Right atrium auricular region (tissue), 2 donors: Measurements from ENCODE around the gene AP3S2. TPM values are rescaled to one million over a fixed set of nuclear protein-coding genes. Genes with fewer than 3 reads are reported as not detected.
"Not testable (repeated sequence)": the region's sequence is repeated elsewhere in the genome, so short reads cannot be mapped to it uniquely, and the experiment has no call there.

Experiments
- DNase-seq: peaks from one replicate; pipeline ENCODE4 v3.0.0-alpha.2; 2019; ENCODE audit warnings: low spot score
- H3K27ac ChIP-seq, 2 donors: fragments of 200-600 bp; sonication (generic); 1 replicate in 1 of 2; 2 replicates in 1 of 2; pipeline ENCODE4 v1.5.1; 2016 to 2019
- H3K27me3 ChIP-seq, 2 donors: fragments of 200-600 bp; sonication (generic); one replicate each; pipeline versions ENCODE4 v1.5.1 to v1.6.0; 2017 to 2019
- H3K36me3 ChIP-seq: fragments of 200-600 bp; sonication (generic); one replicate; pipeline ENCODE4 v1.5.1; 2016
- H3K4me1 ChIP-seq, 2 donors: fragments of 200-600 bp; sonication (generic); one replicate each; pipeline versions ENCODE4 v1.5.1 to v1.6.0; 2017 to 2019
- H3K4me3 ChIP-seq, 2 donors: fragments of 200-600 bp; sonication (generic); 1 replicate in 1 of 2; 2 replicates in 1 of 2; pipeline ENCODE4 v1.5.1; 2017 to 2019; ENCODE audit warnings: mild to moderate bottlenecking in 1 of 2, moderate library complexity in 1 of 2
- H3K9me3 ChIP-seq, 2 donors: fragments of 200-600 bp; sonication (generic); one replicate each; pipeline ENCODE4 v1.5.1; 2019
- CTCF ChIP-seq, 2 donors: fragments of 200-600 bp; sonication (generic); IDR thresholded peaks; one replicate each; pipeline ENCODE4 v1.5.1; 2019; ENCODE audit warnings: antibody characterized with exemption in 2 of 2
- total RNA-seq, 2 donors: library from RNA; depleted of rRNA; stranded (reverse); fragments of >200 nt; gene quantifications; one replicate each; pipeline ENCODE4 v1.1.0, GENCODE V29; 2016

The AP3S2 gene
- total RNA-seq, 2 donors from 2014 or later, result 42.1 to 65.9 TPM

GRCh38 chr15:89860431-89860830, 33.4 kb downstream of the AP3S2 start:
- no peak overlapping the region for H3K27ac ChIP-seq
- H3K27me3 ChIP-seq, result no peaks in the 10 kb centered on the region
- H3K36me3 ChIP-seq, result peaks cover 36% of the 10 kb centered on the region
- no peak for DNase-seq
- H3K4me1 ChIP-seq, result no peaks in the 10 kb centered on the region
- no peak for TF ChIP-seq CTCF (IDR thresholded peaks at IDR 0.05)
- H3K9me3 ChIP-seq, result no peaks in the 10 kb centered on the region
- no peak overlapping the region for H3K4me3 ChIP-seq

GRCh38 chr15:89858661-89859458, 34.9 kb downstream of the AP3S2 start:
- H3K36me3 ChIP-seq, result peaks cover 31% of the 10 kb centered on the region
- H3K4me1 ChIP-seq, result no peaks in the 10 kb centered on the region
- no peak overlapping the region for H3K4me3 ChIP-seq
- no peak overlapping the region for H3K27ac ChIP-seq
- no peaks in the 10 kb centered on the region for H3K27me3 ChIP-seq
- no peak for DNase-seq
- H3K9me3 ChIP-seq, result no peaks in the 10 kb centered on the region
- TF ChIP-seq CTCF (IDR thresholded peaks at IDR 0.05), result no peak

DNA sequence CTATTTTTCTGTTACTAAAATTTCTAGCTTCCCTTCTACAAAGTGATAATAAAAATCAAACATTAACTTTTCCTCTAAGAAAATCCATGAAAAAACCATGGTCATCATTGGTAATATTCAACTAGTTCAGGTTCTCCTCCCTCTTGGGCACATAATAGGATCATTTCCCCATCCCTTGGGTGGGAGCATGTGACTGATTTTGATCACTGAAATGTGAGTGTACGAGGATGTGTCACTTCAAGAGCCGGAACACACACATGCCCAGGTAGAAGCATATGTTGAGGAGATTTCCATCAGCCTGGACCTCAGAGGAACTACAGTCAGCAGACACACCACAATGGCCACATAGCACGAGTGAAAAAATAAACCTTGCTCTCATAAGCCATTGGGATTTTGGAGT, 36.1 kb downstream of the AP3S2 start:
- peaks cover 24% of the 10 kb centered on the region for H3K36me3 ChIP-seq

GRCh38 chr15:89855948-89856347, 37.8 kb downstream of the AP3S2 start:
- no peak for DNase-seq
- Histone ChIP-seq H3K9me3 (no peaks in the 10 kb centered on the region), H3K4me3 (no peak overlapping the region), H3K4me1 (peaks cover 0 to 9% of the 10 kb centered on the region in 2 donors), H3K36me3 (peaks cover 27% of the 10 kb centered on the region), H3K27ac (no peak overlapping the region), H3K27me3 (no peaks in the 10 kb centered on the region)
- no peak for TF ChIP-seq CTCF (IDR thresholded peaks at IDR 0.05)

More for the DNA sequence above, 36.1 kb downstream of the AP3S2 start:
- TF ChIP-seq CTCF (IDR thresholded peaks at IDR 0.05), result no peak
- DNase-seq, result no peak
- H3K27me3 ChIP-seq, result no peaks in the 10 kb centered on the region
- H3K27ac ChIP-seq, result no peak overlapping the region
- peaks cover 0 to 3% of the 10 kb centered on the region in 2 donors for H3K4me1 ChIP-seq
- H3K9me3 ChIP-seq, result no peaks in the 10 kb centered on the region
- H3K4me3 ChIP-seq, result no peak overlapping the region

DNA sequence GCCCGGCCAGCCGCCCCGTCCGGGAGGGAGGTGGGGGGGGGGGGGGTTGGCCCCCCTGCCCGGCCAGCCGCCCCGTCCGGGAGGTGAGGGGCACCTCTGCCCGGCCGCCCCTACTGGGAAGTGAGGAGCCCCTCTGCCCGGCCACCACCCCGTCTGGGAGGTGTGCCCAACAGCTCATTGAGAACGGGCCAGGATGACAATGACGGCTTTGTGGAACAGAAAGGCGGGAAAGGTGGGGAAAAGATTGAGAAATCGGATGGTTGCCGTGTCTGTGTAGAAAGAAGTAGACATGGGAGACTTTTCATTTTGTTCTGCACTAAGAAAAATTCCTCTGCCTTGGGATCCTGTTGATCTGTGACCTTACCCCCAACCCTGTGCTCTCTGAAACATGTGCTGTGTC, 38.9 kb downstream of the AP3S2 start:
- not testable (repeated sequence) for DNase-seq, H3K9me3 ChIP-seq, H3K27ac ChIP-seq, H3K4me1 ChIP-seq, H3K27me3 ChIP-seq, H3K4me3 ChIP-seq
- peaks cover 16% of the 10 kb centered on the region for H3K36me3 ChIP-seq

DNA sequence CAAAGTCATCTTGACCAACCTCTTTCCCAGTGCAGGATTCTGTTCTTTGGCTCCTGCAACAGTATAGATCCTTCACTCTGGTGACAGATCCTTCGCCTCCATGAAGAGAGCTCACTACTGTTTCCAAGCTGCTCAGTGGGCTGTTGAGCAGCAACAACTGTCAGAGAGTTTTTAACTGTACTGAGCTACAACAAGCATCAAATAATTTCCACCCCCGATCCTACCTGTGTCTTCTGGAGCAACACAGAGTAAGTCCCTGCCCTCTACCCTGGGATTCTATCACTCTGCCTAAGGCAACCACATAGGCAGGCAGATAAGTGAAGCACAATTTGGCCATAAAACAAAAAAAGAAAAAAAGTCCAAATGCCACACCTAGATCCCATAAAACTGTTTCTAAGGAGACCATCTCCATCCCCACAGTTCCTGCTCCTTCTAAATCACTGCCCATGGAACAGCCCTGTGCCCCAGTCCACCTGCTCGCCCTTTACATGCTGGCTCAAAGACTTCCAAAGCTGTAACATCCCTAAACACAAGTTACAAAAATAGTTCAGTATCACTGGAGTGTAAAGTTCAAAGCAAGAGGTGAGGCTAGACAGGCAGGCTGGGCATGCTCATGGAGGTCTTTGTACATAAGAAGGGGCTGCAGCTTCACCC, 41.3 kb downstream of the AP3S2 start:
- no peak for TF ChIP-seq CTCF (IDR thresholded peaks at IDR 0.05)
- DNase-seq, result no peak
- no peak overlapping the region for H3K4me3 ChIP-seq
- no peaks in the 10 kb centered on the region for H3K9me3 ChIP-seq
- H3K27ac ChIP-seq, result no peak overlapping the region
- peaks cover 11% of the 10 kb centered on the region for H3K36me3 ChIP-seq
- peaks cover 0 to 9% of the 10 kb centered on the region in 2 donors for H3K4me1 ChIP-seq
- H3K27me3 ChIP-seq, result no peaks in the 10 kb centered on the region
